HepG2 (cell line): Measurements from ENCODE around the gene PDYN. TPM values are rescaled to one million over a fixed set of nuclear protein-coding genes. Genes with fewer than 3 reads are reported as not detected.

Source experiments
- ATAC-seq: fragments of 200-7000 bp; cut with Tn5 transposase; 3 replicates; pipeline ENCODE4 v1.9.1; 2020; ENCODE audit warnings: mild to moderate bottlenecking, moderate library complexity
- BruUV-seq: library from RNA; stranded (reverse); fragments of 400-500 nt; replicated peaks from 2 replicates; lab custom pipeline; 2021; lab: Mats Ljungman, UMichigan
- CTCF ChIA-PET: fragments of 300-600 bp; formaldehyde crosslinking; extraction: SDS; loops from one replicate; lab custom pipeline; 2021; ENCODE audit warnings: low total read pairs, inconsistent platforms, low intra/inter-chr PET ratio; lab: Yijun Ruan, JAX
- POLR2A ChIA-PET: fragments of 350-600 bp; sonication (Branson Sonifier 250); formaldehyde crosslinking; loops from one replicate; lab custom pipeline; 2020; ENCODE audit warnings: antibody characterized with exemption, inconsistent platforms; lab: Yijun Ruan, JAX
- DNase-seq: peaks from one replicate; pipeline ENCODE4 v3.0.0-alpha.2; 2015; ENCODE audit warnings: low spot score
- FAIRE-seq: peaks from 3 replicates; lab custom pipeline; 2011; peaks lifted over from hg19 to GRCh38; lab: Jason Lieb, UNC
- H2AFZ ChIP-seq: one replicate; pipeline ENCODE4 v1.6.1; 2011; ENCODE audit warnings: low read length, inconsistent platforms
- H3K27ac ChIP-seq: fragments of 300-600 bp; 3 replicates; pipeline ENCODE4 v1.8.0; 2011; ENCODE audit warnings: mixed run types, mild to moderate bottlenecking, mixed read lengths, low read length, inconsistent platforms; ENCODE audit not compliant: insufficient read depth; ENCODE audit errors: extremely low read length
- H3K27me3 ChIP-seq, 2 experiments: fragments of 200-600 bp in 1 of 2; 2 replicates in 1 of 2; 3 replicates in 1 of 2; pipeline versions ENCODE4 v1.6.0 to v1.8.0; 2011; ENCODE audit warnings: low read length in 2 of 2, mild to moderate bottlenecking in 2 of 2, moderate library complexity in 2 of 2, inconsistent platforms in 1 of 2; ENCODE audit not compliant: insufficient read depth in 2 of 2, control insufficient read depth in 1 of 2
- H3K36me3 ChIP-seq, 2 experiments: fragments of 200-600 bp in 1 of 2; replicated peaks in 1 of 2; 2 replicates in 1 of 2; 3 replicates in 1 of 2; pipeline versions ENCODE4 v1.5.1 to v1.8.0; 2011; ENCODE audit warnings: low read length in 2 of 2, inconsistent platforms in 1 of 2; ENCODE audit not compliant: insufficient read depth in 2 of 2, control insufficient read depth in 1 of 2
- H3K4me1 ChIP-seq: 2 replicates; pipeline ENCODE4 v1.5.1; 2012; ENCODE audit warnings: low read length, inconsistent platforms; ENCODE audit not compliant: insufficient read depth
- H3K4me2 ChIP-seq: 2 replicates; pipeline ENCODE4 v1.6.0; 2011; ENCODE audit warnings: low read depth, low read length, inconsistent platforms
- H3K4me3 ChIP-seq, 3 experiments: fragments of 200-600 bp in 1 of 3; sonication (generic), shearing (Covaris generic) in 1 of 3; replicated peaks in 1 of 3; 2 replicates each; pipeline ENCODE4 v1.5.1; 2011 to 2016; ENCODE audit warnings: low read length in 3 of 3, inconsistent platforms in 2 of 3, low read depth in 2 of 3, mild to moderate bottlenecking in 2 of 3, control low read depth in 1 of 3, mixed read lengths in 1 of 3; ENCODE audit not compliant: insufficient read depth in 1 of 3
- H3K79me2 ChIP-seq: one replicate; pipeline ENCODE4 v1.6.1; 2011; ENCODE audit warnings: low read length, inconsistent platforms; ENCODE audit not compliant: insufficient read depth
- H3K9ac ChIP-seq: 2 replicates; pipeline ENCODE4 v1.6.0; 2011; ENCODE audit warnings: mild to moderate bottlenecking, low read depth, low read length, inconsistent platforms; ENCODE audit not compliant: insufficient read depth
- H3K9me3 ChIP-seq: 2 replicates; pipeline ENCODE4 v1.5.1; 2012; ENCODE audit warnings: mild to moderate bottlenecking, low read length
- H4K20me1 ChIP-seq: 2 replicates; pipeline ENCODE4 v1.6.0; 2011; ENCODE audit warnings: inconsistent platforms, mild to moderate bottlenecking, low read length, moderate library complexity; ENCODE audit not compliant: insufficient read depth
- GABPB1 ChIP-seq: IDR thresholded peaks from 2 replicates; pipeline ENCODE4 v1.6.1; 2016; ENCODE audit warnings: mild to moderate bottlenecking, missing genetic modification reagents, moderate library complexity, missing compliant biosample characterization
- MEIS1 ChIP-seq: sonication (generic); formaldehyde crosslinking; IDR thresholded peaks from 2 replicates; pipeline ENCODE4 v1.9.0; 2021; ENCODE audit warnings: mild to moderate bottlenecking, missing genetic modification reagents, moderate library complexity, borderline replicate concordance
- RBM22 ChIP-seq: fragments of 200-400 bp; formaldehyde crosslinking; optimal IDR thresholded peaks from 2 replicates; pipeline ENCODE3; 2017; ENCODE audit warnings: mild to moderate bottlenecking, low read length, moderate library complexity
- RBM39 ChIP-seq: fragments of 200-400 bp; formaldehyde crosslinking; IDR thresholded peaks from one replicate; pipeline ENCODE4 v1.6.1; 2018; ENCODE audit warnings: antibody characterized with exemption, mild to moderate bottlenecking, low read depth, low read length; ENCODE audit not compliant: poor library complexity, severe bottlenecking
- SOX13 ChIP-seq, 3 experiments: fragments of 450-650 bp in 1 of 3; sonication (generic) in 1 of 3; formaldehyde crosslinking in 1 of 3; IDR thresholded peaks in 2 of 3; conservative IDR thresholded peaks in 1 of 3; 2 replicates each; pipeline versions ENCODE4 v1.5.0 to v1.6.1; 2016 to 2020; ENCODE audit warnings: antibody characterized with exemption in 1 of 3, mild to moderate bottlenecking in 1 of 3, missing compliant biosample characterization in 1 of 3, missing genetic modification reagents in 1 of 3, moderate library complexity in 1 of 3
- ZNF510 ChIP-seq: sonication (generic); formaldehyde crosslinking; IDR thresholded peaks from 2 replicates; pipeline ENCODE4 v1.4.0; 2020; ENCODE audit warnings: low read depth, mild to moderate bottlenecking, missing genetic modification reagents
- WGBS: methylation state at CpG from one replicate; pipeline ENCODE4 v1.1.6; 2017; ENCODE audit warnings: low lambda C conversion rate; 5-methylcytosine and 5-hydroxymethylcytosine counted together
- in situ Hi-C: cut with HindIII; loops from 2 replicates; pipeline ENCODE4 v1.10.0; 2017; ENCODE audit warnings: low pct_unique_long_range_greater_than_20kb; ENCODE audit not compliant: extremely low pct_ligation_motif_present
- intact Hi-C: fragments of 100-400 bp; cut with micrococcal nuclease; formaldehyde crosslinking; loops from one replicate; pipeline ENCODE4 v1.10.0; 2022; ENCODE audit not compliant: unreplicated experiment
- polyA plus RNA-seq, 8 experiments: library from polyadenylated mRNA; depleted of rRNA in 3 of 8; stranded (reverse) in 7 of 8; unstranded in 1 of 8; fragments of >200 nt; fragmentation: Illumina TruSeq in 4 of 8; extraction: Trizol in 4 of 8; gene quantifications; 2 replicates each; pipeline versions ENCODE4 v1.2.1 to v1.2.3, GENCODE V29; 2011 to 2016; ENCODE audit warnings: low read depth in 4 of 8, missing spikeins in 1 of 8, mixed read lengths in 1 of 8; ENCODE audit not compliant: insufficient read depth in 1 of 8
- total RNA-seq, 5 experiments: library from RNA; depleted of rRNA; stranded (reverse); fragments of >200 nt; fragmentation: Illumina TruSeq; extraction: Trizol; gene quantifications; 2 replicates each; pipeline ENCODE4 v1.2.3, GENCODE V29; 2016; ENCODE audit warnings: low read depth in 1 of 5
- TF ChIP-seq, protein P1 (sequence below): sonication (generic); formaldehyde crosslinking; IDR thresholded peaks from 2 replicates; pipeline ENCODE4 v1.8.0; 2022; ENCODE audit warnings: mild to moderate bottlenecking, missing genetic modification reagents, moderate library complexity

PDYN gene
- total and polyA plus RNA-seq, 2 of the 13 experiments (the other 11 are each of a cell fraction or from before 2014, with no cell fraction given) = not detected

DNA sequence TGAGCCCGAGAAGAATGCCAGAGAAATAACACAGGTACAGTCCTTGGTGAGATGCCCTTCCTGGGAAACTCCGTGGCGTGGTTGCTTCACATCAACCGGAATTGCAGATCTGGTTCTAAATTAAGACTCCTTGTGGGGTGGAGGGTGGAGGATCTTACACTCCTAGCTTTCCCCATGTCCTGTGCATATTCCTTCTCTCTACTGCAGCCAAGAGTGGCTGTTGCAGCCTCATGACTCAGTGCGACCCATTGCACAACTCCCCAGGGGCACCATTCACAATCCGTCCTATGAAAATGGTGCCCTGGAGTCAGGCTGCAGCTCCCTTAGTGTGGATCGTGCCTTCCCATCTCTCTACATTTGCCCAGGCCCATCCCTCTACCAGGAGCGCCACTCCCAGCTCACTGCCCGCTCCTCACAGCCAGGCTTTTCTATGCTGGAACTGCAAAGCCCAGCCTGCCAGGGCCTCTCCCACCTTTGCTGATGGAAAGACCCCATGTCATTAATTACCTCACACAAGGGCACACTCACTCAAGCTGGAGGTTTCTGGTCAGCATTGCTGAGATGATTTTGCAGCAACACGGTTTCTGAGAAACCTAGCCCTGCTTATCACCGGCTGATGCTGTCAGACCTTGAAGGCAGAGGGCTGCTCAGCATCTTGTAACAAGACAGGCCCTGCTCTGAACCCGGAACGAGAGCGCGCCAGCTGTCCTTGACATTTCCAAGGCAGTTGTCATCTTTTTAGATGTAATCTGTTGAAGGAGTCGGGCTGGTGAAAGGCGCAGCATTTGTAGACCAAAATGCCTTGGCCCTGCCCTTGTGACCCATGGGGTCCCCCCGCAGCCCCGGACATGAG lies 58.9 kb downstream of the PDYN start:
- in situ Hi-C loops = no loop called here
- no peak for DNase-seq
- CTCF ChIA-PET = no interaction called here
- H3K27ac ChIP-seq = no peak overlapping the region
- POLR2A ChIA-PET = no interaction called here
- no peak overlapping the region for H3K4me3 ChIP-seq
- no peak overlapping the region for H3K4me2 ChIP-seq
- H3K9me3 ChIP-seq = no peaks in the 10 kb centered on the region
- TF ChIP-seq ZNF510 (CRISPR knock-in tag) = no peak
- no peak for TF ChIP-seq MEIS1 (CRISPR knock-in tag)
- peak; percentile 70 for TF ChIP-seq RBM22
- 91% methylated on average over 19 of the region's 19 CpGs for WGBS
- ATAC-seq = no peak
- no peak overlapping the region for H3K9ac ChIP-seq
- peaks cover 3% of the 10 kb centered on the region; the same call in 1 of the 2 replicates for H3K4me1 ChIP-seq
- no peak for FAIRE-seq
- H3K36me3 ChIP-seq = no peaks in the 10 kb centered on the region; a peak in 1 of 5 replicates
- no peaks in the 10 kb centered on the region for H3K79me2 ChIP-seq
- intact Hi-C loops = no loop called here
- no peak overlapping the region for H2AFZ ChIP-seq
- no TSS peak for BruUV-seq
- no peaks in the 10 kb centered on the region for H4K20me1 ChIP-seq
- no peaks in the 10 kb centered on the region for H3K27me3 ChIP-seq

DNA sequence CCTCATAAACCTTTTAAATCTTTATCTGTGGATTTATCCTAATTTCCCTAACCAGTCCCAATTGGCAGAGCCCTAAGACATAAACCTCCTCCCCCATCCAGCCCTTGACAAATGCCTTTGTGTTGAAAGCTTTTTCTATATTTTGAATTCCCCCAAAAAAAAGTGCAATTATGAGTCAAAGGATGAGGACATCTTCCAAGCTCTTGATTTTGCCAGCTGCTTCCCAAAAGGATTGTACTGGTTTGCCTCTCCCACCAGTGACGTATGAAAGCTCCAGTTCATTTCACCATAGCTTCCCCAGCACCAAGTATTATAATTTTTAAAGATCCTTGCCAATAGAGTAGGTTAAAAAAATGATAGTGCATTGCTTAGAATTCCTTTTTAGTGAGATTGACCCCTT lies 59.7 kb downstream of the PDYN start:
- H4K20me1 ChIP-seq = no peaks in the 10 kb centered on the region
- no peak for DNase-seq
- CTCF ChIA-PET = no interaction called here
- no peak for ATAC-seq
- H3K36me3 ChIP-seq = no peaks in the 10 kb centered on the region; a peak in 1 of 5 replicates
- no peak for TF ChIP-seq GABPB1 (CRISPR knock-in tag)
- TF ChIP-seq, protein P1, sequence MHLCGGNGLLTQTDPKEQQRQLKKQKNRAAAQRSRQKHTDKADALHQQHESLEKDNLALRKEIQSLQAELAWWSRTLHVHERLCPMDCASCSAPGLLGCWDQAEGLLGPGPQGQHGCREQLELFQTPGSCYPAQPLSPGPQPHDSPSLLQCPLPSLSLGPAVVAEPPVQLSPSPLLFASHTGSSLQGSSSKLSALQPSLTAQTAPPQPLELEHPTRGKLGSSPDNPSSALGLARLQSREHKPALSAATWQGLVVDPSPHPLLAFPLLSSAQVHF (CRISPR knock-in tag) = no peak
- TF ChIP-seq SOX13 (IDR thresholded peaks at IDR 0.05) = no peak
- no peak for TF ChIP-seq SOX13 (CRISPR knock-in tag; conservative IDR thresholded peaks at IDR 0.05 in 1 of 2, IDR thresholded peaks at IDR 0.05 in 1 of 2)
- TF ChIP-seq RBM39 = no peak
- TF ChIP-seq, all 625 proteins: peak for 0
- Histone ChIP-seq H3K79me2 (no peaks in the 10 kb centered on the region), H3K4me3 (no peak overlapping the region), H3K9me3 (no peaks in the 10 kb centered on the region), H3K27me3 (no peaks in the 10 kb centered on the region), H3K27ac (no peak overlapping the region), H3K4me2 (no peak overlapping the region), H3K9ac (no peak overlapping the region), H2AFZ (no peak overlapping the region), H3K4me1 (peaks cover 10% of the 10 kb centered on the region; the same call in 1 of the 2 replicates)
- no TSS peak for BruUV-seq
- intact Hi-C loops = no loop called here
- POLR2A ChIA-PET = no interaction called here
- FAIRE-seq = no peak
- WGBS = 84% methylated on average over 1 of the region's 1 CpG
- in situ Hi-C loops = no loop called here
